CD14-positive monocyte (primary cell): Measurements from ENCODE around the gene OR56A3. TPM values are rescaled to one million over a fixed set of nuclear protein-coding genes. Genes with fewer than 3 reads are reported as not detected.
A peak's percentile ranks its signal among the peaks of the same experiment; 100 is the strongest.

Source experiments
- DNase-seq, 3 donors: peaks; one replicate each; pipeline ENCODE4 v3.0.0-alpha.2; 2011 to 2022
- H2AFZ ChIP-seq: 2 replicates; pipeline ENCODE4 v1.6.0; 2012; ENCODE audit warnings: mild to moderate bottlenecking, low read depth, low read length, inconsistent platforms; ENCODE audit not compliant: insufficient read depth, poor library complexity, severe bottlenecking
- H3K27ac ChIP-seq, 2 donors: 1 replicate in 1 of 2; 2 replicates in 1 of 2; pipeline ENCODE4 v1.5.1; 2012 to 2013; ENCODE audit warnings: low read length in 2 of 2, control low read depth in 1 of 2, inconsistent platforms in 1 of 2, low read depth in 1 of 2, mild to moderate bottlenecking in 1 of 2
- H3K27me3 ChIP-seq, 2 donors: one replicate each; pipeline versions ENCODE4 v1.6.0 to v1.6.1; 2011 to 2013; ENCODE audit warnings: low read length in 2 of 2; ENCODE audit not compliant: control insufficient read depth in 2 of 2, insufficient read depth in 2 of 2
- H3K36me3 ChIP-seq, 2 donors: replicated peaks in 1 of 2; 1 replicate in 1 of 2; 2 replicates in 1 of 2; pipeline versions ENCODE4 v1.5.1 to v1.6.1; 2012 to 2013; ENCODE audit warnings: low read length in 2 of 2, control low read depth in 1 of 2, inconsistent platforms in 1 of 2, mild to moderate bottlenecking in 1 of 2; ENCODE audit not compliant: insufficient read depth in 2 of 2, control insufficient read depth in 1 of 2
- H3K4me1 ChIP-seq, 2 donors: 1 replicate in 1 of 2; 2 replicates in 1 of 2; pipeline versions ENCODE4 v1.5.1 to v1.6.1; 2012 to 2013; ENCODE audit warnings: low read length in 2 of 2, control low read depth in 1 of 2, inconsistent platforms in 1 of 2, mild to moderate bottlenecking in 1 of 2, moderate library complexity in 1 of 2; ENCODE audit not compliant: insufficient read depth in 2 of 2, control insufficient read depth in 1 of 2
- H3K4me2 ChIP-seq: replicated peaks from 2 replicates; pipeline ENCODE3; 2012; ENCODE audit warnings: low read length, moderate library complexity, mild to moderate bottlenecking; ENCODE audit not compliant: poor library complexity, severe bottlenecking; ENCODE audit errors: extremely low read depth
- H3K4me3 ChIP-seq, 3 experiments: fragments of 200-600 bp in 1 of 3; sonication (generic) in 1 of 3; replicated peaks in 1 of 3; 1 replicate in 2 of 3; 2 replicates in 1 of 3; pipeline ENCODE4 v1.5.1; 2011 to 2013; ENCODE audit warnings: low read length in 3 of 3, mild to moderate bottlenecking in 3 of 3, control low read depth in 2 of 3, low read depth in 2 of 3, inconsistent platforms in 1 of 3, moderate library complexity in 1 of 3
- H3K79me2 ChIP-seq: 2 replicates; pipeline ENCODE4 v1.6.0; 2012; ENCODE audit warnings: mild to moderate bottlenecking, control low read depth, inconsistent platforms, low read length, moderate library complexity; ENCODE audit not compliant: insufficient read depth
- H3K9ac ChIP-seq: 2 replicates; pipeline ENCODE4 v1.6.0; 2017; ENCODE audit warnings: low read length, mild to moderate bottlenecking; ENCODE audit not compliant: insufficient read depth, poor library complexity, severe bottlenecking
- H3K9me3 ChIP-seq, 2 donors: replicated peaks in 1 of 2; 1 replicate in 1 of 2; 2 replicates in 1 of 2; pipeline versions ENCODE4 v1.5.1 to v1.6.1; 2012 to 2013; ENCODE audit warnings: low read length in 2 of 2, control low read depth in 1 of 2; ENCODE audit not compliant: control insufficient read depth in 1 of 2, insufficient read depth in 1 of 2
- H4K20me1 ChIP-seq: 2 replicates; pipeline ENCODE4 v1.6.0; 2012; ENCODE audit warnings: mild to moderate bottlenecking, low read length, control low read depth, moderate library complexity; ENCODE audit not compliant: insufficient read depth
- H3K27ac Mint-ChIP-seq, 7 donors: one replicate each; pipeline ENCODE4 v1.8.0; 2020; ENCODE audit warnings: mild to moderate bottlenecking in 7 of 7, mixed read lengths in 7 of 7, moderate library complexity in 6 of 7, inconsistent platforms in 2 of 7
- H3K27me3 Mint-ChIP-seq, 3 donors: one replicate each; pipeline ENCODE4 v1.8.0; 2021 to 2022; ENCODE audit warnings: low read depth in 3 of 3, mild to moderate bottlenecking in 3 of 3, mixed read lengths in 3 of 3, moderate library complexity in 3 of 3, inconsistent platforms in 1 of 3
- H3K36me3 Mint-ChIP-seq, 2 donors: one replicate each; pipeline ENCODE4 v1.8.0; 2020; ENCODE audit warnings: mixed read lengths in 2 of 2, inconsistent platforms in 1 of 2, mild to moderate bottlenecking in 1 of 2
- H3K4me1 Mint-ChIP-seq: one replicate; pipeline ENCODE4 v1.8.0; 2020; ENCODE audit warnings: mild to moderate bottlenecking, mixed read lengths
- H3K4me3 Mint-ChIP-seq, 2 donors: one replicate each; pipeline ENCODE4 v1.8.0; 2020; ENCODE audit warnings: mild to moderate bottlenecking in 2 of 2, mixed read lengths in 2 of 2, moderate library complexity in 1 of 2
- H3K9me3 Mint-ChIP-seq, 7 donors: one replicate each; pipeline ENCODE4 v1.8.0; 2020 to 2022; ENCODE audit warnings: mixed read lengths in 7 of 7, mild to moderate bottlenecking in 6 of 7, moderate library complexity in 6 of 7, inconsistent platforms in 2 of 7
- CTCF ChIP-seq: fragments of 200-600 bp; IDR thresholded peaks from one replicate; pipeline ENCODE4 v1.8.0; 2022; ENCODE audit warnings: antibody characterized with exemption, mild to moderate bottlenecking
- WGBS: methylation state at CpG from one replicate; pipeline ENCODE4 v1.1.5; 2013; ENCODE audit warnings: missing lambda C conversion rate; ENCODE audit not compliant: insufficient coverage; 5-methylcytosine and 5-hydroxymethylcytosine counted together
- intact Hi-C, 2 donors: fragments of 100-400 bp; cut with micrococcal nuclease; formaldehyde crosslinking; loops; one replicate each; pipeline versions ENCODE4 v1.15.0 to v1.15.1; 2023
- polyA plus RNA-seq, 3 donors: library from polyadenylated mRNA; depleted of rRNA in 1 of 3; unstranded in 2 of 3; stranded (reverse) in 1 of 3; fragments of 300-500 nt in 2 of 3; fragments of >200 nt in 1 of 3; fragmentation: Illumina TruSeq in 2 of 3; gene quantifications; 1 replicate in 2 of 3; 2 replicates in 1 of 3; pipeline ENCODE4 v1.2.3, GENCODE V29; 2012 to 2021

OR56A3 gene
- polyA plus RNA-seq, 3 donors, result not detected

- H3K27ac ChIP-seq, result no peak overlapping the region
- Mint-ChIP-seq H3K27me3 (no peaks in the 10 kb centered on the region), H3K36me3 (no peaks in the 10 kb centered on the region), H3K4me3 (peak overlapping the region in 1 of 2 donors; percentile 24), H3K27ac (no peak overlapping the region), H3K4me1 (no peaks in the 10 kb centered on the region), H3K9me3 (peaks cover 23 to 52% (median 44%) of the 10 kb centered on the region in 7 donors)
- no peaks in the 10 kb centered on the region for H4K20me1 ChIP-seq
- no peak for TF ChIP-seq CTCF
- H3K36me3 ChIP-seq, result no peaks in the 10 kb centered on the region
- peaks cover 38 to 49% of the 10 kb centered on the region in 2 donors for H3K9me3 ChIP-seq
- intact Hi-C loops, result no loop called here
- H3K79me2 ChIP-seq, result no peaks in the 10 kb centered on the region
- H3K4me1 ChIP-seq, result no peaks in the 10 kb centered on the region
- no peak overlapping the region for H3K4me2 ChIP-seq
- H3K4me3 ChIP-seq, result no peak overlapping the region
- 95% methylated on average over 29 of the region's 39 CpGs for WGBS
- H3K9ac ChIP-seq, result no peak overlapping the region
- DNase-seq, result no peak
- no peaks in the 10 kb centered on the region for H3K27me3 ChIP-seq
- H2AFZ ChIP-seq, result no peak overlapping the region
These were observed 4.0 kb upstream of the OR56A3 start for GRCh38 chr11:5937868-5938602.

GRCh38 chr11:5938603-5938965 lies 3.5 kb upstream of the OR56A3 start:
- no peaks in the 10 kb centered on the region for H3K4me1 Mint-ChIP-seq
- no peak overlapping the region for H3K4me3 ChIP-seq
- H3K27ac Mint-ChIP-seq, result no peak overlapping the region
- H3K4me1 ChIP-seq, result no peaks in the 10 kb centered on the region
- intact Hi-C loops, result no loop called here
- H3K4me3 Mint-ChIP-seq, result no peak overlapping the region
- WGBS, result 81% methylated on average over 19 of the region's 21 CpGs
- no peak overlapping the region for H2AFZ ChIP-seq
- no peak overlapping the region for H3K4me2 ChIP-seq
- no peak overlapping the region for H3K27ac ChIP-seq
- H3K36me3 Mint-ChIP-seq, result no peaks in the 10 kb centered on the region
- H3K9me3 ChIP-seq, result peaks cover 33 to 43% of the 10 kb centered on the region in 2 donors
- H3K36me3 ChIP-seq, result no peaks in the 10 kb centered on the region
- H3K27me3 ChIP-seq, result no peaks in the 10 kb centered on the region
- no peak overlapping the region for H3K9ac ChIP-seq
- H3K9me3 Mint-ChIP-seq, result peaks cover 20 to 47% (median 40%) of the 10 kb centered on the region in 7 donors
- DNase-seq, result no peak
- no peaks in the 10 kb centered on the region for H3K27me3 Mint-ChIP-seq
- no peaks in the 10 kb centered on the region for H3K79me2 ChIP-seq
- no peaks in the 10 kb centered on the region for H4K20me1 ChIP-seq
- no peak for TF ChIP-seq CTCF
